Activated gamma-delta T cell (primary cell): ENCODE results near the gene MISP.
"Not testable (repeated sequence)": the region's sequence is repeated elsewhere in the genome, so short reads cannot be mapped to it uniquely, and the experiment has no call there.

Experiments used
- DNase-seq: peaks from one replicate; lab custom pipeline; 2025; lab: John Stamatoyannopoulos, UW
- total RNA-seq, 2 donors: gene quantifications; one replicate each; lab custom pipeline; 2026; lab: John Stamatoyannopoulos, UW

Gene MISP, protein sequence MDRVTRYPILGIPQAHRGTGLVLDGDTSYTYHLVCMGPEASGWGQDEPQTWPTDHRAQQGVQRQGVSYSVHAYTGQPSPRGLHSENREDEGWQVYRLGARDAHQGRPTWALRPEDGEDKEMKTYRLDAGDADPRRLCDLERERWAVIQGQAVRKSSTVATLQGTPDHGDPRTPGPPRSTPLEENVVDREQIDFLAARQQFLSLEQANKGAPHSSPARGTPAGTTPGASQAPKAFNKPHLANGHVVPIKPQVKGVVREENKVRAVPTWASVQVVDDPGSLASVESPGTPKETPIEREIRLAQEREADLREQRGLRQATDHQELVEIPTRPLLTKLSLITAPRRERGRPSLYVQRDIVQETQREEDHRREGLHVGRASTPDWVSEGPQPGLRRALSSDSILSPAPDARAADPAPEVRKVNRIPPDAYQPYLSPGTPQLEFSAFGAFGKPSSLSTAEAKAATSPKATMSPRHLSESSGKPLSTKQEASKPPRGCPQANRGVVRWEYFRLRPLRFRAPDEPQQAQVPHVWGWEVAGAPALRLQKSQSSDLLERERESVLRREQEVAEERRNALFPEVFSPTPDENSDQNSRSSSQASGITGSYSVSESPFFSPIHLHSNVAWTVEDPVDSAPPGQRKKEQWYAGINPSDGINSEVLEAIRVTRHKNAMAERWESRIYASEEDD
- total RNA-seq, result 0 reads per million in 2 donors

DNA sequence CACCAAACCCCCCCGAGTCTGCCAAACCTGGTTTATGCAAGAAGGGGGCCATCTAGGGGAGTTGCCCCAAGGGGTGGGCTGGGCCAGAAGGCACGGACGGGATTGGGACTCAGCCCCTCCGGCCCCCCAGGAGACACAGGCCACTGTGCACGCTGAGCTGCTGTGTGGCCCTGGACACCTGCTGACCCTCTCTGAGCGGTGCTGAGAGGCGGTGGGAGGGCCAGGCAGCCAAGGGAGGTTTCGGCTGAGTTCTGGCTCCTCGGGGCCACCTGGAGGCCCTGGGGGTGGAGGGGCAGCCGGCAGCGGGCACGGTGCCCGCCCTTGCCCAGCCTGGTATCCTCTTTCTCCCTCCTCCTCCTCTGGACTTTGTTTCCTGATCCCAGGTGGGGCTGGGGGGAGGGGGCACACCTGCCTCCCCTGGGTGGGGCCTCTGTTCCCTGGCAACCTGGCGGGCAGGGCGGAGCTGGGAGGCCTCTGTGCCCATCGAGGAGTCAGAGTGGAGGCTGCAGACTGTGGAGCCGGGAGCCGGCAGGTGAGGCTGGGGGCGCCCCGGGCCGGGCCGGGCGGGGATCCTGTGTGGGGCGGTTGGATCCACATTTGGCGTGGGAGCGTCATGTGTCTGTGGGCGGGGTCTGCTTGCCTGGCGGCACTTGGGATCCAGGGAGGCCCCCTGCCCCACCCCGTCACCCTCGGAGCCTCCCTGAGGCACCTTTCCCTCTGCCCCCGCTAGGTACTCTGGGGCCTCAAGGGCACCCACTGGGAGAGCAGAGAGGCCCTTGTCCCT, at the start of gene MISP:
TSS of gene MISP (plus strand) at position 473 of the 784 bp plus-strand sequence. CDS start 5,835 bp downstream, outside the sequence.
- no peak for DNase-seq

DNA sequence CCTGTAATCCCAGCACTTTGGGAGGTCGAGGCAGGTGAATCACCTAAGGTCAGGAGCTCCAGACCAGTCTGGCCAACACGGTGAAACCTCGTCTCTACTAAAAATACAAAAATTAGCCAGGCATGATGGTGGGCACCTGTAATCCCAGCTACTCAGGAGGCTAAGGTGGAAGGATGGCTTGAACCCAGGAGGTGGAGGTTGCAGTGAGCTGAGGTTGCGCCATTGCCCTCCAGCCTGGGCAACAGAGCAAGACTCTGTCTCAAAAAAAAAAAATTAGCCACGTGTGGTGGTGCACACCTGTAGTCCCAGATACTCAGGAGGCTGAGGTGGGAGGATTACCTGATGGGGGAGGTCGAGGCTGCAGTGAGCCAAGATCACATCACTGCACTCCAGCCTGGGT, 48.1 kb upstream of the MISP start:
- DNase-seq, result not testable (repeated sequence)

DNA sequence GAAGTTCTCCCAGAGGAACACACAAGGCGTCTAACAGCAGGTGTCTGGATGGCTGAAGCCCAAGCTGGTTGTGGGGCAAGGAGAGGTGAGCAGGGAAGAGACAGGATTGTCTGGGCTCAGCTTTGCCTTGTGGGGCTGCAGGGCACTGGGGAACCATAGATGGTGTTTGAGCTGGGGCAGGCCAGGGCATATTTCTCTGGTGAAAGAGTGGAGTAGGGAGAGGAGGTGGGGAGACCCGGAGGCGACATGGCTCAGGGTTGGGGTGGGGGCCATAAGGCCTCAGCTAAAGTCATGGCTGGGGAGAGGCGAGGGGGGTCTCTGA, 47.6 kb upstream of the MISP start:
- DNase-seq, result no peak

DNA sequence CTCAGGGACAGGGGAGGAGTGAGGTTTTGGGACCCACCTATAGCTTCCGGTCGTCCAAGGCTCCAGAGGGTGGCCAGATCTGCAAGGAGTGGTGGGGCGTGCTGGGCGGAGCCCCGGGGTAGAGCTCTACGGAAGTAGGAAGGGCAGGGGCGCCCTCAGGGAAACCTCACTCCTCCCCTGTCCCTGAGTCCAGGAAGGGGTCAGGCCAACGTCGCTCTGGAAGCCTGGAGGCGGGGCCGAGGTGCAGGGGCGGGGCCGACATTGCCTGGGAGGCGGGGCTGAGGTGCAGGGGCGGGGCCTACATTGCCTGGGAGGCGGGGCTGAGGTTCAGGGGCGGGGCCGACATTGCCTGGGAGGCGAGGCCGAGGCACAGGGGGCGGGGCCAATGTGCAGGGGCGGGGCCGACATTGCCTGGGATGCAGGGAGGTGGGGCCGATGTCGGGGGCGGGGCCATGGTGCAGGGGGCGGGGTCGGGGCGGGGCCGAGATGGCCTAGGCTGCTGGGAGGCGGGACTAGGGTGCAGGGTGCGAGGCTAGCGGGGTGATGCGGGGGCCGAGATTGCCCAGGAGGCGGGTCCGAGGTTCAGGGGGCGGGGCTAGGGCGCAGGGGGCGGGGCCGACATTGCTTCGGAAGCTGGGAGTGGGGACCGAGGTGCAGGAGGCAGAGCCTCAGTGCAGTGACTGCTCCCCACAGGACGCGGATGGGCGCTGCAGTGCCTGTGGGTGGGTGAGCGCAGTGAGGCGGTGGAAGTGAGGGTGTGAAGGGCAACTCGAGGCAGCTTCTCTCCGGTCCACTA, 47.1 kb upstream of the MISP start:
- peak; percentile 61 for DNase-seq

DNA sequence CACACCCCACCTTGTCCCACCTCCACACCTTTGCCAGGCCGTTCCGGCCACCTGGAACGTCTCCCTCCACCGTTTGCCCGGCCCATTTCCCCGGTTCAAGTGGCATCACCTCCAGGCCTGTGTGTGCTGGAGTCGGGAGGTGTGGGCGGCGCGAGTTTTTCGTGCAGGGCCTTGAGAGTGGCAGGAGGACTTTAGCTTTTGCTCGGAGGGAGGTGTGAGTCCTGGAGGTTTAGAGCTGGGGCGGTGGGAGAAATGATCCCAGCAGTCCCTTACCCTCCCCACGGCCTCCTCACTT, 46.5 kb upstream of the MISP start:
- DNase-seq, result no peak

DNA sequence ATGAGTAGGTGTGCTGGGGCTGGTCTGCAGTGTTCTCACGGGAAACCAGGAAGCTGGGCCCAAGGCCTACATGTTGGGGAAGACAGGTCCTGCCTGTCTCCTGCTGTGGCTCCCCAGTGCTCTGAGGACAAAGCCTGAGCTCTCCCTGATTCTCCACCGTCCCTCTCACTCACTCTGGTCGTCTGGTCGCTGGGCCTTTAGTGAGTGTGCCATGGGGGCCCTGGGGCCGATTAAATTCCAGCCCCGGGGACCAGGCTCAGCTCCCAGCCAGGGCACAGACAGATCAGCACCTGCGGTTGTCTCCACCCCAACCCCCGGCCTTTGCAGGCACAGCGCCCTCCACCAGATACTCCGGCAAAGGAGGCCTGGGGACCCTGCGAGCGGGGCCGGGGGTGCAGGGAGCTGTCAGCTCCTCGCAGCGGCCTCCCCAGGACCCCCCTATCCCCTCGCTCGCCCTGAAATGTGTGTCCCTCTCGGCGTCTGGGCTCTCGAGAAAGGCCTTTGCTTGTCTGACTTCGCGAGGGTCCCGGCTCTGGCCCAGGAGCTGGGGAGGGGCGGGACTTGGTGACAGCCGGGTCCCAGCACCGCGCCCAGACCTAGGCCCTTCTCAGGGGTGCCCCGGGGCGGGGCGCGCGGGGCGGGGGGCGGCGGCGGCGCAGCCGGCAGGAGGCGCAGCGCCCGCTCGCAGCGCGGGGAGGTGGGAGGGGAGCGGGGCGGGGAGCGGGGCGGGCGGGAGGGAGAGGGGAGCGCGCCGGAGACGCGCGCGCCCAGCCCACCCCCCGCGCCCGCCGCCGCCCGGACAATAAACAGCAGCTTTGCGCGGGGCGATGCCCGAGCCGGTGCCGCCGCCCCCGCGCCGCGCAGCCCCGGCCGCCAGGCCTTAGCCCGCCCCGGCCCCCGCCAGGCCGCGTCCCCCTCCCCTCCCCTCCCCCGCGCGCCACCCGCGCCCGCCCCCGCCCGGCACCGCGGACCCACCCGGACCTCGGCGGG, 42.5 kb upstream of the MISP start, which contains the start of gene PALM:
TSS of gene PALM (plus strand) at position 782 of the 990 bp plus-strand sequence. CDS start 212 bp downstream, outside the sequence.
- DNase-seq, result no peak

DNA sequence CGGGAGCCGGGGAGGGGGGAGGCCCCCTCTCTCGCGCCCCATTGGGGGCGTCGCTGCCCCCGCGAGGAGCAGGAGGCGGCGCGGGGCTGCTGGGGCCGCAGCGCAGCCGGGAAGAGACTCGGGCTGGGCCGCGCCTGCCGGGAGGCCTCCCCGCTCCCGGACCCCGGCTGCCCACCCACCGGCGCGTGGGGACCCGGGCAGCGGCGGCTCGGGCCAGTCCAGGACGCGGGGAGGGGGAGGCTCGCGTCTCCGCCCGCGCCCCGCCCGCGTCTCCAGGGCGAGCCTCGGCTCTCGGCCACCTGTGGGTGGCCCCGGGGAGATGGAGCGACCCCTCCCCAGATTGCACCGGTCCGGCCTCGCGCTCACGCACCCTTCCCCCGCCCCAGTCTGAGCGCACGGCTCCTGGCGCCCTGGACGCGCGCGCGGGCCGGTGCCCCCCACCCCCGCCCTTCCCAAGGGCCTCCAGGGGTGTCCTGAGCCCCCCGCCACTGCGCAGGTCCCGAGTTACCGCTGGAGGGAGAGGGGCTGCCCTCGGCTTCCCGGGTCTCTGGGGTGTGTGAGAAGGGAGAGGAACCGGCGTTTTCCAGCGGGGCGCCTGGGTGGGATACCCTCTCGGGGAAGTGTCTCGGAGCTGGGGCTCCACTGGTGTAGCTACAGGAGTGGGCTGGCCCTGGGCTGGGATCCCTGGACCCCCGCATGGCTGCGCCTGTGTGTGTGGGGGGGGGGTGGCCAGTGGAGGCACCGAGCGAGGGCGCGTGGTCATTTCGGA, 41.5 kb upstream of the MISP start:
- no peak for DNase-seq

DNA sequence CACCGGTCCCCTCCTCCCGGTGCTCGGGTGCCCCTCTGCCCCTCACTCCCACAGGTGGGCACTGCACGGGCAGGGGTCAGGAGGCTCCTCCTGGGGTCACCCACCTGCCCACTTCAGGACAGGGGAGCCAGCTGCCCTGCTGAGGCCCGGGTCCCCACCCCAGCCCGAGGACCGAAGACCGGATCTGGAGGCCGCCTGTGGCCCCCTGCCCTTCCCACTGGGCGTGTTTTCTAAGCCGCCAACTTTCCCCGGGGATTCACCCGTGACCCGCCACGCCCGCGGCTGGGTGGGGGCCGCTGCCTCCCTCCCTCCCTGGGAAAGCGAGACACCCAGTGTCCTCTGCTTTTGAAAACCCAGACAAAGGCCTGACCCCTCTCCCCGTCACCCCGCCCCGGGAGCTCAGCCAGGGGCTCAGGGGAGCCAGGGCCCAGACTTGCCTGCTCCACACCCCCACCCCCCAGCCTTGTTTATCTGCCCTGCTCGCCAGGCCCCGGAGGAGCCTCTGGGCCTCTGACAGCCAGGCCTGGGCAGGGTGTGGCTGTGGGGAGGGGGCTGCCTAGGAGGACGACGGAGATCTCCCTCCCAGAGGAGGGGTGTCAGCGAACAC, 40.8 kb upstream of the MISP start:
- DNase-seq, result no peak

DNA sequence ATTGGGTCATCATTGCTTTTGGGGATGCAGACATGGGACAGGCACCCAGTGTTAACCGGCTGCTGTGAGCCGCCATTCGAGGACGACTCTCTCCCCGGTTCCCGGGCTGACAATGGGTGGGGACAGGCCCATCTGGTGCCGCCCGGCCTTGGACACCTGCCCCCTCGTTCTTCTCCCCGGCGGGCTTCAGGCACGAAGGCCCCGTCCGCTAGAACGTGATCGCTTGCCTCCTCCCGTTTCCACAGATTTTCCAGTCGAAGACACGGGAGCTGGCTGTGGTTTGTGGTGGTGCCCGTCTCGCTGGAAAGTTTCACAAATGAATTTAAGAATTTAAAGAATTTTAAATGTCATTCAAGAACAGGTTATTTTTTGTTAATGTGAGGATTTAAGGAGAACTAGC, 40.1 kb upstream of the MISP start:
- no peak for DNase-seq

DNA sequence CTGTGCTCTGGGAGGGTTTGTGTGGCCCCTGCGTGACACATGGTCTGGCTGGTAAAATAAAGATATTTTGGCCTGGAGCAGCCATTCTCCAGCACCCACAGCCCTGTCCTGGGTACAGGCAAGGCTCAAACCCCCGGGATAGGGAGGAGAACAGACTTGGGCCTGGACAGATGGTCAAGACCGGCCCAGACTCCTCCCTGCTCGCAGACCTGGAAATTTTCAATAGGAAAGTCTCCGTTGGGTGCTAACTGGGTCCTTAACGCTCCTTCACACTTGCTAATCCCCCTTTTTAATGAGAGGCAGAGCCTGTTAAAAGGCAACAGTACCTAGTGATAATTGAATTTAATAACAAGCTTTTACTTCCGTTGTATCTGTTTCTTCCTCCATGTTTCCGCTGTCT, 39.7 kb upstream of the MISP start:
- DNase-seq, result no peak

DNA sequence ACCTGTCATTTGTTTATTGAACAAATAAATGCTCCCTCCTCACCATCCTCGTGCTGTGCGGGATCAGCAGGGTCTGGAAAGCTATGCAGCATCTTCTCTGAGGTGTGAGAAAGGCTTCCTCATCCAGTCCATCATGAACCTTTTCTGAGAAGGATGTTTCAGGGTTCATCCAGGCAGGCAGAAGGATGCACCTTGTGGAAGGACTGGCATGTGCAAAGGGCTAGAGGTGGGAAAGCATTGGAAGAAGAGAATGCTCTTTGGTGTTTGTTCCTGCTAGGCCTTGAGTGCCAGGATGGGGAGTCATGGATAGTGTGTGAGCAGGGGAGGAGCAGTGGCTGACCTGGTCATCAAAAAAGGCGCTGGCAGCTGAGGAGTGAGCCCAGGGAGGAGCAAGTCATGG, 35.6 kb upstream of the MISP start:
- DNase-seq, result no peak

DNA sequence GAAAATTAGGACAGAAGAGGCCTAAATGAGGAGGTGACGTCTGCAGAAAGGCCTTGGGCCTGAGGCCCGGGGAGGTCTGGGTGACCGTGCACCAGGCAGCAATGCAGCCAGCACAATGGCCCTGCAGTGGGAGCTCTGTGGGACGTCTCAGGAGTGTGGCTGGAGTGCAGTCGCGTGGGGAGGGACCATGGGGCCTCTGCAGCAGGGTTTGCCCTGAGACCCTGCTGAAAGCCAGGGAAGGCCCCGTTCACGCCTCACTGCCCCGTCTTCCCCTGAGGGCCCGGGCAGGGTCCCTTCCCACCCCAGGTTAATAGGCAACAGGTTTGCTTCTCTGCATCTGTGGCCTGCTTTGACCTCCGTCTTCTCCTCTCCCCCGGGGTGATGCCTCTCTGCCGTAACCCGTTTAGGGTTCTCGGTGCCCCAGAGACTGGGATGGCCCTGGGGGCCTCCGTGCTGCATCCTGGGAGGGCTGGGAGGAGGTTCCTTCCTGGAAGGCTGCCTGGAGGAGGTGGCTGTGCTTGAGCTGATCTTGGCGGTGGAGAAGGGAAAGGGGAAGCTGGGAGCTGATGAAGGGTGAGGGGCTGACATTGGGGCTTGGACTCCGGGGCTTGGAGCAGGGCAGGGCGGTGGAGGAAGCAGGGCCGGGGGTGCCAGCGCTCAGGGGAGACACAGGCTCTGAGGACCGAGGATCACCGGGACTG, 32.5 kb upstream of the MISP start:
- no peak for DNase-seq

DNA sequence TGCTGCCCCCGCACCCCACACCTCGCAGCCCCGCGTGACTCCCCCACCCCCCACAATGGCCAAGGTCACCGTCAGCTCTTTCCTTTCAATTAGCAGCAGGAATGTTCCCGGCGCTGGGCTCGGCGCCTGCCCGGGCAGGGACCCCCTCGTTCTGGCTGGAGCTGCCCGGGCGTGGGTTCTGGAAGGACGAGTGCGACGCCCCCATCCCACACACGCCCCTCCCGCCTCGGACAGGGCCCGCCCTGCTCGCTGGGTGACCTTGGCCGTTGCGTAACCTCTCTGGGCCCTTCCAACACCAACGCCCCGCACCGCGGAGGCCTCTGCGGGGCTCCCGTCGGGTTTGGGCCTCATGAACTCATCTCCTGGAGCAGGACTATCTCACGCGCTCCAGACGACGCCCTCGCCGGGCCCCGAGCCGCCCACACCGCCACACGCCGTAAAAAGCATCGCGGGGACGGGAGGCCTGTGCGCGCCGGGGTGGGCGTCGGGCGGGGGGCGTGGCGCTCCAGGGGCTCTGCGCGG, 31.9 kb upstream of the MISP start:
- no peak for DNase-seq

DNA sequence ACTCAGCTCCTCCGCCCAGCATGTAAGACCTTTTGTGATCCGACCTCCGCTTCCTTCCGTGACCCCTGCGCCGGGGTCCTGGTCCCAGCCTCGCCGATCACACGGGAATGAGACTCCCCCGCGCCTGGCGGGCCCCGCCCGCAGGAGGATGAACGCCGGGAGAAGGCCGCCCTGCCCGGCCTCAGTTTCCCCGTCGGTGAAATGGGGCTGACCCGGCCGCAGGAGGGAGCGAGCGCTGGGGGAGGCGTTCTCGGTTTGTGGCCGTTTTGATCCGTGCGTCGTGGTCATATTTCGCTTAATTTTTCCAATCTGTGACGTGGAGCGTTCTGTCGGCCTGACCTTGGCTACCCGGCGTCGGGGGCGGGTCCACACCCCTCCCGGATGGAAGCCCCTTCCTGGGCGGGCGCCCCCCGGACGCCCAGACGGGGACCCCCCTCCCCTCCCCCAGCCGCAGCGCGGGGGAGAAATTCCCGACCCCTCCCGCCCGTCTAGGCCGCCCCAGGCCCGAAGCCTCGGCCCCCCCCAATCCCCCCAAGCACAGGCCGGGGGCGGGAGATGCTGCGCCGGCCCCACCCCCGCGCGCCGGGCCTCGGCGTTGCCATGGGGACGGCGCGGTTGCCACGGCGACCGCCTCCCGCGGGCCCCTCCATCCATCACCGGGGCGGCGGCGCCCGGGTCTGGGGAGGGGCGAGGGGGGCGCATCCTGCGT, 31.1 kb upstream of the MISP start:
- no peak for DNase-seq

DNA sequence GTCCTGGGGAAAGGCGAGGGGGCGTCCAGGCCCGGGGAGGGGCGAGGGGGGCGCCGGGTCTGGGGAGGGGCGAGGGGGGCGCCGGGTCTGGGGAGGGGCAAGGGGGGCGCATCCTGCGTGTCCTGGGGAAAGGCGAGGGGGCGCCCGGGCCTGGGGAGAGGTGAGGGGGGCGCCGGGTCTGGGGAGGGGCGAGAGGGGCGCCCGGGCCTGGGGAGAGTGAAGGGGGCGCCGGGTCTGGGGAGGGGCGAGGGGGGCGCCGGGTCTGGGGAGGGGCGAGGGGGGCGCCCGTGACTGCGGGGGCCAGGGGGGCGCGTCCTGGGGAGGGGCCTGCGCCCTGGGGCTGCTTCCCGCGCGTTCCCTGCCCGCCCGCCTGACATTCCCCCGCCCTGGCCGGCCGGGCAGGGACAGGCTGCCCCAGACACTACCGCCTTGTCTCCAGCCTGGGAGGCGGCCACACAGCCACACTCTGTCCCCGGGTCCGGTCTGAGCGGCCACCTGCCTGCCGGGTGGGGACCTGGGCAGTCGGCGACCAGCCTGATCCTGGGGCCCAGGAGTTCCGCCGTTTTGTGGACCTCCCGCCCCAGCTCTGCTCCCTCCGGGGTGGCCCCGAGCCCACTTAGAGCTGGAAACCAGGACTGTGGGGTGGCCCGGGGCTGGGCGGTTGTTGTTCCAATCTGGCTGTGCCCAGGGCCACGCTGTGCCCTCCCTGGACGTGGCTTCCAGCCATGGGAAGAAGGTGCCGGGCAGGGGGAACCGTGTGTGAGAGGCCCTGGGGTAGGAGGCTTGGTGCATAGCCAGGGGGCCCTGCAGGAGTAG, 30.4 kb upstream of the MISP start:
- DNase-seq, result no peak

DNA sequence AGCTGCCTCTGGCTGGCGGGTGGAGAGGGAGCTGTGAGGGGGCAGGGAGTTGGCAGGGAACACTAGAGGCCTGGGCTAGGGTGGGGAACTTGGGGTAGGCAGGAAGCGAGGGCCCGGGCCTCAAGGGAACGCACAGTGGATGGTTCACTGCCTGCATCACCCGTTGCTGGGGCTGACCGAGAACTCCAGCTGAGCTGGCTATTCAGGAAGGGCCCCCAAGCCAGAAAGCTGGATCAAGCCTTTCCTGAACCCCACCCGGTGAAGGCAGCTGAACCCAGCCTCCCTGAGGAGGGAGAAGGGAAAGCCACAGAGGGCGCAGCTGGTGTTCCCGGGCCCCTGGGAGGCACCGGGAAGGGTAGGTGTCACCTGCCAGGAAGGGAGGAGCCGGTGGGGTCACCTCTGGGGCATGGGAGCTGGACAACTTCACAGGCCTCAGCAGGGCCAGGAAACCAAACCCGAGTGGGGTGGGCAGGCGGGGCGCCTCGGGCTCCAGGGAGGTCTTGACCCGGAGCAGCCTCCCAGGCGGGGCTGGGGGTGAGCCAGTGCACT, 28.3 kb upstream of the MISP start:
- DNase-seq, result no peak

DNA sequence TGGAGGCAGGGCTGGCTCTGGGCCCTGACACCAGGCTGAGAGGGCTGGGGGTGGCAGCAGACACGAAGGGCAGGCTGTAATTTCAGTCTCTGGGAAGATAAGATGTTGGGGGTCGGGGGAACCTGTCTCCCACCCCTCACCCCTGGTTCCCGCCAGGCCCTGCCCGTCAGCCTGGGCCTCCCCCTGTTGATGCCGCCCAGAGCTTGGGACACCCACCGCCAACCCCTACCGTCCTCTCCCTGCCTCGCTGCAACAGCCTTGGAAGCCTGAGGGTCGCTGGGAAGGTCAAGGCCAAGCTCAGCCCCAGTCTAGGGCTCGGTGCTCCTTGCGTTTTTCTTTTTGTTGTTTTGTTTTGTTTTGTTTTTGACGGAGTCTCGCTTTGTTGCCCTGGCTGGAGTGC, 27.7 kb upstream of the MISP start:
- DNase-seq, result no peak
